Lower leg skin (tissue), 3 donors: Measurements from ENCODE around the gene ASAH2.

Experiments used
- CTCF ChIP-seq, 3 donors: fragments of 450-650 bp; IDR thresholded peaks; one replicate each; pipeline ENCODE4 v1.5.1; 2016; ENCODE audit warnings: antibody characterized with exemption in 3 of 3, mild to moderate bottlenecking in 3 of 3, moderate library complexity in 2 of 3
- POLR2A ChIP-seq, 2 donors: fragments of 450-650 bp; IDR thresholded peaks; one replicate each; pipeline ENCODE4 v1.6.1; 2016 to 2017; ENCODE audit warnings: antibody characterized with exemption in 2 of 2, mild to moderate bottlenecking in 1 of 2, moderate library complexity in 1 of 2

DNA sequence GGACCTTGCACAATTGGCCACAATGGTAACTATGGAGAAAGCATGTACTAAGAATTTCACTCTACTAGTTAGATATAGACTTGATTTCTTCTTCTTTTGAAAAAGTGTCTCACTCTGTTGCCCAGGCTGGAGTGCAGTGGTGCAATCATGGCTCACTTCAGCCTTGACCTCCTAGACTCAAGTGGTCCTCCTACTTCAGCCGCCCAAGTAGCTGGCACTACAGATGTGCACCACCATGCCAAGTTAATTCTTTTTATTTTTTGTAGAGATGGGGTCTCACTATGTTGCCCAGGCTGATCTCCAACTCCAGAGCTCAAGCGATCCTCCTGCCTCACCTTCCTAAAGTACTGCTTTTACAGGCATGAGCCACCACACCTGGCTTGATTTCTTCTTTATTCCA, 29.1 kb downstream of the ASAH2 start:
- TF ChIP-seq CTCF (IDR thresholded peaks at IDR 0.05) = no peak
- TF ChIP-seq POLR2A (IDR thresholded peaks at IDR 0.05) = no peak
